Endothelial cell of umbilical vein (primary cell): ENCODE data around the gene HPDL. TPM values are rescaled to one million over a fixed set of nuclear protein-coding genes. Genes with fewer than 3 reads are reported as not detected.

ENCODE experiments used
- BruUV-seq: library from RNA; stranded (reverse); fragments of 400-500 nt; replicated peaks from 2 replicates; lab custom pipeline; 2021; lab: Mats Ljungman, UMichigan
- CTCF ChIA-PET: fragments of 300-600, 350-600 bp; sonication (Branson Sonifier 250); formaldehyde crosslinking; loops from one replicate; lab custom pipeline; 2021; ENCODE audit warnings: antibody characterized with exemption, inconsistent platforms; lab: Charles Lee
- POLR2A ChIA-PET: fragments of 300-600, 350-600 bp; sonication (Branson Sonifier 250); formaldehyde crosslinking; loops from one replicate; lab custom pipeline; 2021; ENCODE audit warnings: antibody characterized with exemption, inconsistent platforms; lab: Charles Lee
- DNase-seq: peaks from one replicate; pipeline ENCODE4 v3.0.0-alpha.2; 2011; ENCODE audit warnings: low read depth, low spot score
- FAIRE-seq: peaks from 2 replicates; lab custom pipeline; 2011; peaks lifted over from hg19 to GRCh38; lab: Jason Lieb, UNC
- H2AFZ ChIP-seq: 2 replicates; pipeline ENCODE4 v1.6.0; 2012; ENCODE audit warnings: low read depth, low read length, control low read depth, inconsistent platforms
- H3K27ac ChIP-seq: 2 replicates; pipeline ENCODE4 v1.5.1; 2011; ENCODE audit warnings: low read depth, mild to moderate bottlenecking, control low read depth, low read length, moderate library complexity; ENCODE audit not compliant: insufficient read depth
- H3K27me3 ChIP-seq, 2 experiments: 2 replicates each; pipeline versions ENCODE4 v1.6.0 to v1.6.1; 2011; ENCODE audit warnings: low read length in 2 of 2, mixed read lengths in 1 of 2; ENCODE audit not compliant: control insufficient read depth in 2 of 2, insufficient read depth in 2 of 2
- H3K36me3 ChIP-seq, 2 experiments: 2 replicates in 1 of 2; 3 replicates in 1 of 2; pipeline ENCODE4 v1.5.1; 2011; ENCODE audit warnings: low read length in 2 of 2, mild to moderate bottlenecking in 1 of 2, moderate library complexity in 1 of 2; ENCODE audit not compliant: control insufficient read depth in 2 of 2, insufficient read depth in 2 of 2; ENCODE audit errors: extremely low read depth in 1 of 2
- H3K4me1 ChIP-seq: 3 replicates; pipeline ENCODE4 v1.5.1; 2011; ENCODE audit warnings: mild to moderate bottlenecking, low read length; ENCODE audit not compliant: control insufficient read depth, insufficient read depth; ENCODE audit errors: extremely low read depth
- H3K4me2 ChIP-seq: 2 replicates; pipeline ENCODE4 v1.6.1; 2011; ENCODE audit warnings: low read length, control low read depth, mixed read lengths; ENCODE audit not compliant: insufficient read depth
- H3K4me3 ChIP-seq, 3 experiments: fragments of 200-600 bp in 1 of 3; sonication (generic), shearing (Covaris generic) in 1 of 3; replicated peaks in 1 of 3; 2 replicates each; pipeline ENCODE4 v1.5.1; 2011 to 2016; ENCODE audit warnings: control low read depth in 3 of 3, low read length in 3 of 3, mild to moderate bottlenecking in 2 of 3, inconsistent platforms in 1 of 3, low read depth in 1 of 3, moderate library complexity in 1 of 3; ENCODE audit not compliant: insufficient read depth in 1 of 3
- H3K79me2 ChIP-seq: 2 replicates; pipeline ENCODE4 v1.6.0; 2012; ENCODE audit warnings: low read length, inconsistent platforms; ENCODE audit not compliant: control insufficient read depth, insufficient read depth
- H3K9ac ChIP-seq: replicated peaks from 2 replicates; pipeline ENCODE3; 2011; ENCODE audit warnings: low read length, control low read depth; ENCODE audit not compliant: insufficient read depth; ENCODE audit errors: extremely low read depth
- H3K9me1 ChIP-seq: replicated peaks from 3 replicates; pipeline ENCODE4 v1.6.0; 2011; ENCODE audit warnings: mild to moderate bottlenecking, low read length; ENCODE audit not compliant: control insufficient read depth, insufficient read depth; ENCODE audit errors: extremely low read depth
- H3K9me3 ChIP-seq: replicated peaks from 2 replicates; pipeline ENCODE4 v1.5.1; 2012; ENCODE audit warnings: low read length, inconsistent platforms; ENCODE audit not compliant: control insufficient read depth, insufficient read depth
- H4K20me1 ChIP-seq: replicated peaks from 2 replicates; pipeline ENCODE3; 2011; ENCODE audit warnings: mild to moderate bottlenecking, low read length; ENCODE audit not compliant: control insufficient read depth, insufficient read depth; ENCODE audit errors: extremely low read depth
- EZH2 ChIP-seq: IDR thresholded peaks from 2 replicates; pipeline ENCODE4 v1.6.1; 2012; ENCODE audit warnings: borderline replicate concordance, low read depth, mild to moderate bottlenecking, moderate library complexity, low read length, inconsistent platforms; ENCODE audit not compliant: severe bottlenecking
- FOS ChIP-seq: IDR thresholded peaks from 2 replicates; pipeline ENCODE4 v1.6.1; 2011; ENCODE audit warnings: mild to moderate bottlenecking, low read length, moderate library complexity, borderline replicate concordance; ENCODE audit not compliant: insufficient read depth
- GATA2 ChIP-seq: IDR thresholded peaks from 2 replicates; pipeline ENCODE4 v1.7.0; 2011; ENCODE audit warnings: low read depth, mild to moderate bottlenecking, moderate library complexity, mixed read lengths, low read length; ENCODE audit not compliant: insufficient read length, insufficient read depth
- JUN ChIP-seq: IDR thresholded peaks from 2 replicates; pipeline ENCODE4 v1.6.1; 2011; ENCODE audit warnings: borderline replicate concordance, low read depth; ENCODE audit not compliant: insufficient read length, insufficient read depth
- MAX ChIP-seq: IDR thresholded peaks from 2 replicates; pipeline ENCODE4 v1.6.1; 2011; ENCODE audit not compliant: insufficient read depth, insufficient read length
- MYC ChIP-seq: IDR thresholded peaks from one replicate; pipeline ENCODE4 v1.6.1; 2011; ENCODE audit warnings: mild to moderate bottlenecking, low read depth, low read length
- POLR2A ChIP-seq: IDR thresholded peaks from 2 replicates; pipeline ENCODE4 v1.6.1; 2012; ENCODE audit warnings: low read depth, mild to moderate bottlenecking, control low read depth, low read length
- POLR2AphosphoS5 ChIP-seq: IDR thresholded peaks from 2 replicates; pipeline ENCODE4 v1.6.1; 2012; ENCODE audit warnings: low read depth, mild to moderate bottlenecking, control low read depth, low read length, moderate library complexity; ENCODE audit not compliant: insufficient read depth
- dilution Hi-C: fragments of 300-500 bp; cut with MboI; formaldehyde crosslinking; loops from one replicate; pipeline ENCODE4 v1.15.0; 2019; ENCODE audit warnings: low sequenced_read_pairs; ENCODE audit not compliant: extremely low pct_ligation_motif_present
- intact Hi-C: fragments of 100-400 bp; cut with micrococcal nuclease; formaldehyde crosslinking; loops from one replicate; pipeline ENCODE4 v1.10.0; 2022
- polyA plus RNA-seq, 4 experiments: library from polyadenylated mRNA; depleted of rRNA in 3 of 4; stranded (reverse) in 3 of 4; unstranded in 1 of 4; fragments of >200 nt; gene quantifications; 2 replicates each; pipeline versions ENCODE4 v1.2.1 to v1.2.3, GENCODE V29; 2011 to 2012; ENCODE audit warnings: missing spikeins in 1 of 4
- total RNA-seq: library from RNA; stranded (reverse); gene quantifications from 2 replicates; pipeline ENCODE4 v1.2.3, GENCODE V29; 2021
- TF ChIP-seq, protein P1 (sequence below), 2 donors: IDR thresholded peaks; 1 replicate in 1 of 2; 2 replicates in 1 of 2; pipeline ENCODE4 v1.5.1; 2011; ENCODE audit warnings: low read length in 2 of 2, mild to moderate bottlenecking in 2 of 2, moderate library complexity in 2 of 2, control low read depth in 1 of 2, inconsistent platforms in 1 of 2, low read depth in 1 of 2; ENCODE audit not compliant: insufficient read depth in 1 of 2; ENCODE audit errors: extremely low read depth in 1 of 2

HPDL gene
- total and polyA plus RNA-seq, 2 donors (not counting 3 experiments of a cell fraction or from before 2014, with no cell fraction given) = 3.4 to 5.9 TPM

DNA sequence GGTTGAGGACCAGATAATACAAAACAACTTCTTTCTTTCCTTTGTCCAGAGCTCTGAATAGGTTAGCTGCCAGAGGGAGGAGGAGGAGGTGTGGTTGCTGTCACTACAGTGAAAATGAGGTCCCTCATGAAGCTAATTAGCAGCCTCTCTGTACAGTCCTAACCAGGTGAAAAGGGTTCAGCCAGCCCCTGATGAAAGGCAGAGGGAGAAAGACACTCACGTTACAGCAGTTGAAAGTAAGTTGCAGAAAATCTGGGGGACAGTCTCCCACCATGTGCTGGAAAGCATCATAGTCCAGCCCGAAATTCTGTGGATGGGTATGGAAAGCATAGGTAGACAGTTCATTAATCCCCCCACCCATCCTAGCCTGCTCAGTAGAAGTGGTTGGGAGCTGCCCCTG is 19.8 kb downstream of the HPDL start:
- intact Hi-C loops (no loop called here), dilution Hi-C loops (no loop called here)
- CTCF ChIA-PET = interaction anchor here (1.0 to 1.1 kb wide), 2 partner anchors 9 to 43 kb away, joined by 3 read pairs; no protein-coding TSS in a partner anchor
- H3K27me3 ChIP-seq = no peaks in the 10 kb centered on the region
- POLR2A ChIA-PET = interaction anchor here (1.1 to 1.5 kb wide), 3 partner anchors 43 to 175 kb away, joined by 3 read pairs; partner anchors contain the start of gene PRDX1
- no peak overlapping the region for H3K4me2 ChIP-seq
- TF ChIP-seq MYC = no peak
- no peak for TF ChIP-seq EZH2
- peak; percentile 5 for TF ChIP-seq POLR2AphosphoS5
- no peak for TF ChIP-seq POLR2A
- TF ChIP-seq JUN = no peak
- TF ChIP-seq, protein P1, sequence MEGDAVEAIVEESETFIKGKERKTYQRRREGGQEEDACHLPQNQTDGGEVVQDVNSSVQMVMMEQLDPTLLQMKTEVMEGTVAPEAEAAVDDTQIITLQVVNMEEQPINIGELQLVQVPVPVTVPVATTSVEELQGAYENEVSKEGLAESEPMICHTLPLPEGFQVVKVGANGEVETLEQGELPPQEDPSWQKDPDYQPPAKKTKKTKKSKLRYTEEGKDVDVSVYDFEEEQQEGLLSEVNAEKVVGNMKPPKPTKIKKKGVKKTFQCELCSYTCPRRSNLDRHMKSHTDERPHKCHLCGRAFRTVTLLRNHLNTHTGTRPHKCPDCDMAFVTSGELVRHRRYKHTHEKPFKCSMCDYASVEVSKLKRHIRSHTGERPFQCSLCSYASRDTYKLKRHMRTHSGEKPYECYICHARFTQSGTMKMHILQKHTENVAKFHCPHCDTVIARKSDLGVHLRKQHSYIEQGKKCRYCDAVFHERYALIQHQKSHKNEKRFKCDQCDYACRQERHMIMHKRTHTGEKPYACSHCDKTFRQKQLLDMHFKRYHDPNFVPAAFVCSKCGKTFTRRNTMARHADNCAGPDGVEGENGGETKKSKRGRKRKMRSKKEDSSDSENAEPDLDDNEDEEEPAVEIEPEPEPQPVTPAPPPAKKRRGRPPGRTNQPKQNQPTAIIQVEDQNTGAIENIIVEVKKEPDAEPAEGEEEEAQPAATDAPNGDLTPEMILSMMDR (IDR thresholded peaks at IDR 0.05; ENCODE audit: extremely low read depth in 1 of 2, insufficient read depth in 1 of 2, low read depth in 1 of 2, low read length in 2 of 2) = no peak
- no peak for TF ChIP-seq FOS
- no peak for TF ChIP-seq GATA2
- TF ChIP-seq MAX = no peak
- DNase-seq = no peak
- H3K9ac ChIP-seq = no peak overlapping the region
- no peak overlapping the region for H3K4me3 ChIP-seq
- H4K20me1 ChIP-seq = no peaks in the 10 kb centered on the region
- H3K27ac ChIP-seq = no peak overlapping the region
- H2AFZ ChIP-seq = no peak overlapping the region
- BruUV-seq = no TSS peak
- peaks cover 10% of the 10 kb centered on the region for H3K4me1 ChIP-seq
- no peaks in the 10 kb centered on the region for H3K9me3 ChIP-seq
- peaks cover 8 to 11% of the 10 kb centered on the region in 2 experiments for H3K36me3 ChIP-seq
- H3K9me1 ChIP-seq = no peaks in the 10 kb centered on the region
- H3K79me2 ChIP-seq = peaks cover 12% of the 10 kb centered on the region
- FAIRE-seq = no peak
